ENCODE results near the gene PGPEP1. TPM values are rescaled to one million over a fixed set of nuclear protein-coding genes. Genes with fewer than 3 reads are reported as not detected.

Gene PGPEP1
- polyA plus RNA-seq, 1 donor from 2014 or later, result 5.9 TPM

- no peaks in the 10 kb centered on the region for H4K20me1 ChIP-seq (ENCODE audit: insufficient read depth)
- no peak overlapping the region for H2AFZ ChIP-seq (ENCODE audit: low read depth, low read length)
- no peaks in the 10 kb centered on the region for H3K27me3 ChIP-seq (ENCODE audit: insufficient read depth, low read depth, low read length)
Measured at GRCh38 chr19:18364826-18365528, 24.6 kb downstream of the PGPEP1 start.

DNA sequence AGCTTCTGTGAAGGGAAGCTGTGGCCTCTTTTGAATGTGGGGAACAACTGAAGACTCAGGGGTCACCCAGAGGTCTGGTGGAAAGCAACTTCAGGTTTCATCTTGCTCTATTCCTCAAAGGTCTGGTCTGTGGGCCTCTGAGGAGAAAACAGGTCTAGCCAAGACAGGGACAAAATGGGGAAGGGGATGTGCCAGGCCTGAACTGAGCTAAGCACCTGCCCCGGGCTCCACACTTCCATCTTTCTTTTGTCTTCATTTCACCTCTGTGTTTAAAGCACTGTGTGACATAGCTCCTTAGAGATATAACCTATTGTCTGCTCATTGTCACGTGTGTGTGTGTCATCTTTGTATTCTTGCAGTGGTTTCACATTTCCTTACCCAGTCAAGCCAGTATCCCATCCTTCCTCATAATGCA, 25.6 kb downstream of the PGPEP1 start:
- Histone ChIP-seq H3K36me3 (ENCODE audit: insufficient read depth, low read length) (no peaks in the 10 kb centered on the region), H3K9ac (ENCODE audit: low read length) (no peak overlapping the region), H3K9me3 (ENCODE audit: low read length) (no peaks in the 10 kb centered on the region), H3K9me2 (ENCODE audit: insufficient read depth, low read length) (no peaks in the 10 kb centered on the region), H4K20me1 (ENCODE audit: insufficient read depth) (no peaks in the 10 kb centered on the region), H3K4me2 (ENCODE audit: low read length) (no peak overlapping the region), H2AFZ (ENCODE audit: low read depth, low read length) (no peak overlapping the region), H3K4me3 (ENCODE audit: low read length) (no peak overlapping the region), H3K79me2 (replicated peaks; ENCODE audit: insufficient read depth, low read length) (no peaks in the 10 kb centered on the region), H3K27ac (ENCODE audit: low read length) (no peak overlapping the region), H3K27me3 (ENCODE audit: insufficient read depth, low read depth, low read length) (no peaks in the 10 kb centered on the region), H3F3A (ENCODE audit: insufficient read depth, low read length, poor library complexity, severe bottlenecking) (no peaks in the 10 kb centered on the region)
- no peak for TF ChIP-seq MXI1 (conservative IDR thresholded peaks at IDR 0.05; ENCODE audit: poor library complexity, severe bottlenecking)
- TF ChIP-seq EP300 (conservative IDR thresholded peaks at IDR 0.05; ENCODE audit: poor library complexity, severe bottlenecking), result no peak
- no peak for TF ChIP-seq SMC3 (conservative IDR thresholded peaks at IDR 0.05; ENCODE audit: poor library complexity)
- TF ChIP-seq RAD21 (conservative IDR thresholded peaks at IDR 0.05), result no peak
- TF ChIP-seq CTCF (IDR thresholded peaks at IDR 0.05; ENCODE audit: poor library complexity, severe bottlenecking), result no peak
- no peak for TF ChIP-seq TAF1 (IDR thresholded peaks at IDR 0.05; ENCODE audit: low read depth)

More at GRCh38 chr19:18364826-18365528, 24.6 kb downstream of the PGPEP1 start:
- TF ChIP-seq CTCF (IDR thresholded peaks at IDR 0.05; ENCODE audit: poor library complexity, severe bottlenecking) (no peak), TAF1 (IDR thresholded peaks at IDR 0.05; ENCODE audit: low read depth) (no peak), RAD21 (conservative IDR thresholded peaks at IDR 0.05) (no peak), EZH2 (IDR thresholded peaks at IDR 0.05; ENCODE audit: borderline replicate concordance, insufficient read depth, low read length, poor library complexity, severe bottlenecking) (no peak), MXI1 (conservative IDR thresholded peaks at IDR 0.05; ENCODE audit: poor library complexity, severe bottlenecking) (no peak), SMC3 (conservative IDR thresholded peaks at IDR 0.05; ENCODE audit: poor library complexity) (no peak), POLR2AphosphoS5 (IDR thresholded peaks at IDR 0.05) (no peak), EP300 (conservative IDR thresholded peaks at IDR 0.05; ENCODE audit: poor library complexity, severe bottlenecking) (no peak)
- TF ChIP-seq, protein P1, sequence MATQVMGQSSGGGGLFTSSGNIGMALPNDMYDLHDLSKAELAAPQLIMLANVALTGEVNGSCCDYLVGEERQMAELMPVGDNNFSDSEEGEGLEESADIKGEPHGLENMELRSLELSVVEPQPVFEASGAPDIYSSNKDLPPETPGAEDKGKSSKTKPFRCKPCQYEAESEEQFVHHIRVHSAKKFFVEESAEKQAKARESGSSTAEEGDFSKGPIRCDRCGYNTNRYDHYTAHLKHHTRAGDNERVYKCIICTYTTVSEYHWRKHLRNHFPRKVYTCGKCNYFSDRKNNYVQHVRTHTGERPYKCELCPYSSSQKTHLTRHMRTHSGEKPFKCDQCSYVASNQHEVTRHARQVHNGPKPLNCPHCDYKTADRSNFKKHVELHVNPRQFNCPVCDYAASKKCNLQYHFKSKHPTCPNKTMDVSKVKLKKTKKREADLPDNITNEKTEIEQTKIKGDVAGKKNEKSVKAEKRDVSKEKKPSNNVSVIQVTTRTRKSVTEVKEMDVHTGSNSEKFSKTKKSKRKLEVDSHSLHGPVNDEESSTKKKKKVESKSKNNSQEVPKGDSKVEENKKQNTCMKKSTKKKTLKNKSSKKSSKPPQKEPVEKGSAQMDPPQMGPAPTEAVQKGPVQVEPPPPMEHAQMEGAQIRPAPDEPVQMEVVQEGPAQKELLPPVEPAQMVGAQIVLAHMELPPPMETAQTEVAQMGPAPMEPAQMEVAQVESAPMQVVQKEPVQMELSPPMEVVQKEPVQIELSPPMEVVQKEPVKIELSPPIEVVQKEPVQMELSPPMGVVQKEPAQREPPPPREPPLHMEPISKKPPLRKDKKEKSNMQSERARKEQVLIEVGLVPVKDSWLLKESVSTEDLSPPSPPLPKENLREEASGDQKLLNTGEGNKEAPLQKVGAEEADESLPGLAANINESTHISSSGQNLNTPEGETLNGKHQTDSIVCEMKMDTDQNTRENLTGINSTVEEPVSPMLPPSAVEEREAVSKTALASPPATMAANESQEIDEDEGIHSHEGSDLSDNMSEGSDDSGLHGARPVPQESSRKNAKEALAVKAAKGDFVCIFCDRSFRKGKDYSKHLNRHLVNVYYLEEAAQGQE (IDR thresholded peaks at IDR 0.05; ENCODE audit: borderline replicate concordance), result no peak
- no peak overlapping the region for H3K9ac ChIP-seq (ENCODE audit: low read length)
- H3K9me2 ChIP-seq (ENCODE audit: insufficient read depth, low read length), result no peaks in the 10 kb centered on the region
- no peak overlapping the region for H3K4me3 ChIP-seq (ENCODE audit: low read length)
- no peak overlapping the region for H3K27ac ChIP-seq (ENCODE audit: low read length)
- H3K4me2 ChIP-seq (ENCODE audit: low read length), result no peak overlapping the region
- no peaks in the 10 kb centered on the region for H3K79me2 ChIP-seq (replicated peaks; ENCODE audit: insufficient read depth, low read length)
- no peaks in the 10 kb centered on the region for H3F3A ChIP-seq (ENCODE audit: insufficient read depth, low read length, poor library complexity, severe bottlenecking)
- no peaks in the 10 kb centered on the region for H3K36me3 ChIP-seq (ENCODE audit: insufficient read depth, low read length)
- H3K9me3 ChIP-seq (ENCODE audit: low read length), result no peaks in the 10 kb centered on the region

Measured in neural cell (in vitro differentiated cells).